ENCODE results near the gene NLRP9.
"Not testable (repeated sequence)": the region's sequence is repeated elsewhere in the genome, so short reads cannot be mapped to it uniquely, and the experiment has no call there.

The NLRP9 gene

DNA sequence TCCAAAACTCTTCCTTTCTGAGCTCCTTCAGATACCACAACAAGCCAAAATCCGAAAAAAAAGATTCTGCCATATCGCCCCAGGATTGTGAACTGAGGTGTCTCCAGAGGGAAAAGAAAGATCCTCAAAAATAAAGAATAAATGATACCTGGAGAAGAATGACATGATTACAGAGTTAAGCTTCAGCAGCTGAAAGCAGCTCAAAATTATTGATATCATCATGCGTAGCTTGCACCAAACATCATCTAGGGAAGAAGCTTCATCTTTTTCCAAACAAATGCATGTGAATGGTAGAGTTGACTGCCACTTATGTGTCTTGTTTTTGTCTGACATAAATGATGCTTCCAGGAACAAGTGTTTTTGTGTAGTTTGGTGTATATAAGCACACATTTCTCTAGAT lies at the start of gene NLRP9:
NLRP9 (minus strand) TSS at position 101 of the 400 bp plus-strand sequence; CDS start at position 73, 28 bp downstream.
- no peak within 1 kb of the TSS for H3K27ac ChIP-seq
- no peak for TF ChIP-seq ZFX (IDR thresholded peaks at IDR 0.05; ENCODE audit: borderline replicate concordance)
- TF ChIP-seq, protein P1, sequence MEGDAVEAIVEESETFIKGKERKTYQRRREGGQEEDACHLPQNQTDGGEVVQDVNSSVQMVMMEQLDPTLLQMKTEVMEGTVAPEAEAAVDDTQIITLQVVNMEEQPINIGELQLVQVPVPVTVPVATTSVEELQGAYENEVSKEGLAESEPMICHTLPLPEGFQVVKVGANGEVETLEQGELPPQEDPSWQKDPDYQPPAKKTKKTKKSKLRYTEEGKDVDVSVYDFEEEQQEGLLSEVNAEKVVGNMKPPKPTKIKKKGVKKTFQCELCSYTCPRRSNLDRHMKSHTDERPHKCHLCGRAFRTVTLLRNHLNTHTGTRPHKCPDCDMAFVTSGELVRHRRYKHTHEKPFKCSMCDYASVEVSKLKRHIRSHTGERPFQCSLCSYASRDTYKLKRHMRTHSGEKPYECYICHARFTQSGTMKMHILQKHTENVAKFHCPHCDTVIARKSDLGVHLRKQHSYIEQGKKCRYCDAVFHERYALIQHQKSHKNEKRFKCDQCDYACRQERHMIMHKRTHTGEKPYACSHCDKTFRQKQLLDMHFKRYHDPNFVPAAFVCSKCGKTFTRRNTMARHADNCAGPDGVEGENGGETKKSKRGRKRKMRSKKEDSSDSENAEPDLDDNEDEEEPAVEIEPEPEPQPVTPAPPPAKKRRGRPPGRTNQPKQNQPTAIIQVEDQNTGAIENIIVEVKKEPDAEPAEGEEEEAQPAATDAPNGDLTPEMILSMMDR (IDR thresholded peaks at IDR 0.05) = no peak

DNA sequence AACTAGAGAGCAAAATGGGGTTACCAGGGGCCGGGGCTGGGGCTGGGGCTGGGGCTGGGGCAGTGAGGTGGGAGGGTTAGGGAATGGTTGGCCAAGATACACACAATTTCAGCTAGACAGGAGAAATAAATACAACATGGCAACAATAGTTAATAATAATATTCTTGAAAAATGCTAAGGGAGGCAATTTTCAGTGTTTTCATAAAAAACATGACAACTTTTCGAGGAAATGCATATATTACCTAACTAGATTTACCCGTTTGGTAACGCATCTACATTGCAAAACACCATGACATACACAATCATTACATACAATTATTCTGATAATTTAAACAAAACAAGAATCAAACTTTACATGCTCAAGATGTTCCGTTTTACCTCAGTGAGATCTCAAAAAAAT lies 42.9 kb upstream of the NLRP9 start:
- no peak overlapping the region for H3K27ac ChIP-seq
- TF ChIP-seq ZFX (IDR thresholded peaks at IDR 0.05; ENCODE audit: borderline replicate concordance) = no peak
- TF ChIP-seq, protein P1 (IDR thresholded peaks at IDR 0.05) = no peak

DNA sequence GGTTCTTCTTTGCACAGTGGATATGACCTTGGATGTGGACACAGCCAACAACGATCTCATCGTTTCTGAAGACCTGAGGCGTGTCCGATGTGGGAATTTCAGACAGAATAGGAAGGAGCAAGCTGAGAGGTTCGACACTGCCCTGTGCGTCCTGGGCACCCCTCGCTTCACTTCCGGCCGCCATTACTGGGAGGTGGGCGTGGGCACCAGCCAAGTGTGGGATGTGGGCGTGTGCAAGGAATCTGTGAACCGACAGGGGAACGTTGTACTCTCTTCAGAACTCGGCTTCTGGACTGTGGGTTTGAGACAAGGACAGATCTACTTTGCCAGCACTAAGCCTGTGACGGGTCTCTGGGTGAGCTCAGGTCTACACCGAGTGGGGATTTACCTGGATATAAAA lies 40.1 kb upstream of the NLRP9 start:
- no peak overlapping the region for H3K27ac ChIP-seq
- no peak for TF ChIP-seq ZFX (IDR thresholded peaks at IDR 0.05; ENCODE audit: borderline replicate concordance)
- TF ChIP-seq, protein P1 (IDR thresholded peaks at IDR 0.05) = no peak

DNA sequence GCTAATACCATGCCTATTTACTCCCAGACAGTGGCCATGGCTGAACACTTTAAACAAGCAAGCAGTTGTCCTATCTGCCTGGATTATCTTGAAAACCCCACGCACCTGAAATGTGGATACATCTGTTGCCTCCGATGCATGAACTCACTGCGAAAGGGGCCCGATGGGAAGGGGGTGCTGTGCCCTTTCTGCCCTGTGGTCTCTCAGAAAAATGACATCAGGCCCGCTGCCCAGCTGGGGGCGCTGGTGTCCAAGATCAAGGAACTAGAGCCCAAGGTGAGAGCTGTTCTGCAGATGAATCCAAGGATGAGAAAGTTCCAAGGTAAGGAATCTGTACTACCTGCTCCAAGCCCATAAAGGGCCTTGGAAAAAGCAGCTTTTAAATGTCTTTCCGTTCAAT lies 39.3 kb upstream of the NLRP9 start:
- H3K27ac ChIP-seq = no peak overlapping the region
- no peak for TF ChIP-seq ZFX (IDR thresholded peaks at IDR 0.05; ENCODE audit: borderline replicate concordance)
- TF ChIP-seq, protein P1 (IDR thresholded peaks at IDR 0.05) = peak; percentile 46

DNA sequence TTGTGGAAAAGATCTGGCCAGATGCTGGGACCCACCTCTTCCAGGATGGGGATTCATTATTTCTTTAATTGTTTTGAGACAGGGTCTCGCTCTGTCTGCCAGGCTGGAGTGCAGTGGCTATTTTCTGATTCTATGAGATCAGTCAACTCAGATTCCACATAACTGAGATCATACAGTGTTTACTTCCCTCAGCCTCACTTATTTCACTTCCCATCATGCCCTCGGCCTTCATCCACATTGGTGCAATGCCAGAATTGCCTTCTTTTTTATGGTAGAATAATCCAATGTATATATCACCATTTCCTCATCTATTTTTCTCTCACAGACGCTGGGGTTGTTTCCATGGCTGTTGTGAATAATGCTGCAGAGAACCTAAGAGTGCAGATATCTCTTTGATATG lies 31.4 kb upstream of the NLRP9 start:
- H3K27ac ChIP-seq = not testable (repeated sequence)

DNA sequence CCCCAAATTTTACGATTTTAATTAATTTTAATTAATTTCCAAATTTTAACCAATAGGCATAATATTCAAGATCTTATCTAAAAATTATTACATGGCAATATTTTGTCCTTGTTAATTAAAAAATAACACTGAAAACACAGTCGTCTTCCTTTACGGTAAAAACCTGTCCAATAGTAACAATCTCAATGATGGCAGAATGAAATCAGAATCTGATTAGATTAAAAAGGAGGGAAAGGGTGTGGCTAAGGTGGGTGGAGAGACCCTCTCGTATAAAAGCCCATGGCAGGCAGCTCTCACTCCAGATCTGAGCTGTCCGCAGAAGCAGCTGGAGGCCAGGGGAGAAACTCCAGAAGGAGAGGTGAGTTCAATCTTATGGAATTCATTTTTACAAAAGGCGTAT lies 30.6 kb upstream of the NLRP9 start, which contains the start of gene RFPL4AL1:
RFPL4AL1 (plus strand) TSS at position 301 of the 400 bp plus-strand sequence. CDS start 2,687 bp downstream, outside the sequence.
- H3K27ac ChIP-seq = not testable (repeated sequence)

DNA sequence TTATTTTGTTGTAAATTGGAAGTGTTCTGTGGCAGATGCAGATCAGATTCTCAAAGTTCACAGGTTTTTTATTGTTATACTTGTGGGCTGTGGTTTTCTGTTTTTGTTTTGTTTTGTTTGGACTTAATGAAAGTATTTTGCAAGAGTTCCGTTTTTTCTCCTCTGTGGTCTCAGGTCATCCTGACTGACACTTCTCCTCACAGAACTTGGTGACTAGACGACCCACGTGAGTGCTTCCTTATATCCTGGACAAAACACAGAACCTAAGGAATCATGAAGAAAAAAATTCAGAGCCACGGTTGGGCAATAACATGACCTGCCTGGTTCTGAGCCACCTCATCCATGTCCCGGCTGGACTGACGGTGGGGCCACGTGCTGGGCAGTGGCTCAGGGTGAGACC lies 28.3 kb upstream of the NLRP9 start:
- no peak for TF ChIP-seq ZFX (IDR thresholded peaks at IDR 0.05; ENCODE audit: borderline replicate concordance)
- TF ChIP-seq, protein P1 (IDR thresholded peaks at IDR 0.05) = no peak

DNA sequence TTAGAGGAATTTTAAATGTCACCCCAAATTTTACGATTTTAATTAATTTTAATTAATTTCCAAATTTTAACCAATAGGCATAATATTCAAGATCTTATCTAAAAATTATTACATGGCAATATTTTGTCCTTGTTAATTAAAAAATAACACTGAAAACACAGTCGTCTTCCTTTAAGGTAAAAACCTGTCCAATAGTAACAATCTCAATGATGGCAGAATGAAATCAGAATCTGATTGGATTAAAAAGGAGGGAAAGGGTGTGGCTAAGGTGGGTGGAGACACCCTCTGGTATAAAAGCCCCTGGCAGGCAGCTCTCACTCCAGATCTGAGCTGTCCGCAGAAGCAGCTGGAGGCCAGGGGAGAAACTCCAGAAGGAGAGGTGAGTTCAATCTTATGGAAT lies 20.6 kb upstream of the NLRP9 start, which contains the start of gene RFPL4A:
RFPL4A (plus strand) TSS at position 301 of the 400 bp plus-strand sequence. CDS start 2,704 bp downstream, outside the sequence.
- not testable (repeated sequence) for H3K27ac ChIP-seq

More for the DNA sequence above, 28.3 kb upstream of the NLRP9 start:
- H3K27ac ChIP-seq = no peak overlapping the region

DNA sequence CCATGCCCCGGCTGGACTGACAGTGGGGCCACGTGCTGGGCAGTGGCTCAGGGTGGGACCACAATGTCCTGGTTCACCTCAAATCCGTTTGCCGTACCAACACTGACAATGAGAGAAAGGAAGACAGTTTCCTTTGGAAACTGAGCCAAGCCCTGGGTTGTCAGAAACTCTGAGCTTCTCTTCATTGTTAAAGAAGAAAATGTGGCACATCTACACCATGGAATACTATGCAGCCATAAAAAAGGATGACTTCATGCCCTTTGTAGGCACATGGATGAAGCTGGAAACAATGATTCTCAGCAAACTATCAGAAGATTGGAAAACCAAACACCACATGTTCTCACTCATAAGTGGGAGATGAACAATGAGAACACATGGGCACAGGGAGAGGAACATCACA lies 18.6 kb upstream of the NLRP9 start:
- not testable (repeated sequence) for H3K27ac ChIP-seq

DNA sequence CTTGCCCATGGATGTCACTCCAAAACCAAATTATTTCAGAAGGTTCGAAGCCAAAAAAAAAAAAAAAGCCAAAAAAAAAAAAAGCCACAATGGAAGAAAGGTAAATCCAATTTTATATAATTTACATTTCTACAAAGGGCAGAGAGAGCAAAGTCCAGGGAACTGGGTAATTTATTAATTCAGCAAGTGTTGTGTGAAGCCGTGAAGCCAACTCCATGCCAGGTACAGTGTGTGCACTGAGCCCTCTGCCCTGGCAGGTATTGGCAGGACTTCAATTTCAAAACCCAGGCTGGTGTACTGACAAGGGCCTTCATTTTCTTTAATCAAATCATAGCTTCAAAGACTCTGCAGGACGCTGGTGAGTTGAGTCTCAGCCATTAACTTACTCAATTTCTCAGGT lies 15.2 kb upstream of the NLRP9 start:
- no peak overlapping the region for H3K27ac ChIP-seq
- TF ChIP-seq ZFX (IDR thresholded peaks at IDR 0.05; ENCODE audit: borderline replicate concordance) = no peak
- TF ChIP-seq, protein P1 (IDR thresholded peaks at IDR 0.05) = no peak

Measured in 22Rv1 (cell line).